Hepatocyte (in vitro differentiated cells): Measurements from ENCODE around the gene ELOA2. TPM values are rescaled to one million over a fixed set of nuclear protein-coding genes. Genes with fewer than 3 reads are reported as not detected.
"Not testable (repeated sequence)": the region's sequence is repeated elsewhere in the genome, so short reads cannot be mapped to it uniquely, and the experiment has no call there.

ENCODE experiments used
- DNase-seq: peaks from one replicate; pipeline ENCODE4 v3.0.0-alpha.2; 2016; ENCODE audit warnings: low spot score
- H2AFZ ChIP-seq: fragments of 200-600 bp; sonication (generic); 2 replicates; pipeline ENCODE4 v1.6.0; 2016; ENCODE audit warnings: antibody characterized with exemption, mild to moderate bottlenecking
- H3K27ac ChIP-seq: fragments of 200-600 bp; sonication (generic); 2 replicates; pipeline ENCODE4 v1.5.1; 2016; ENCODE audit warnings: mild to moderate bottlenecking
- H3K27me3 ChIP-seq: fragments of 200-600 bp; sonication (generic); 2 replicates; pipeline ENCODE4 v1.6.1; 2016
- H3K36me3 ChIP-seq: fragments of 200-600 bp; sonication (generic); replicated peaks from 2 replicates; pipeline ENCODE4 v1.5.1; 2016; ENCODE audit warnings: low read depth; ENCODE audit not compliant: insufficient read depth
- H3K4me1 ChIP-seq: fragments of 200-600 bp; sonication (generic); 2 replicates; pipeline ENCODE4 v1.5.1; 2016; ENCODE audit warnings: mild to moderate bottlenecking, moderate library complexity; ENCODE audit not compliant: insufficient read depth
- H3K4me2 ChIP-seq: fragments of 200-600 bp; sonication (generic); 2 replicates; pipeline ENCODE4 v1.6.0; 2016
- H3K4me3 ChIP-seq: fragments of 200-600 bp; sonication (generic); 2 replicates; pipeline ENCODE4 v1.5.1; 2016; ENCODE audit warnings: mild to moderate bottlenecking
- H3K79me2 ChIP-seq: fragments of 200-600 bp; sonication (generic); 2 replicates; pipeline ENCODE4 v1.6.0; 2017; ENCODE audit warnings: mild to moderate bottlenecking
- H3K9me2 ChIP-seq: fragments of 200-600 bp; sonication (generic); replicated peaks from 2 replicates; pipeline ENCODE4 v1.6.0; 2017; ENCODE audit warnings: mild to moderate bottlenecking; ENCODE audit not compliant: insufficient read depth
- H3K9me3 ChIP-seq: fragments of 200-600 bp; sonication (generic); 2 replicates; pipeline ENCODE4 v1.5.1; 2016; ENCODE audit warnings: low read depth, mild to moderate bottlenecking
- H4K20me1 ChIP-seq: fragments of 200-600 bp; sonication (generic); 2 replicates; pipeline ENCODE4 v1.6.0; 2016; ENCODE audit warnings: mild to moderate bottlenecking; ENCODE audit not compliant: insufficient read depth, poor library complexity, severe bottlenecking
- CTCF ChIP-seq: fragments of 200-600 bp; sonication (generic); IDR thresholded peaks from 2 replicates; pipeline ENCODE4 v1.5.1; 2016; ENCODE audit warnings: antibody characterized with exemption, mild to moderate bottlenecking; ENCODE audit not compliant: poor library complexity
- EZH2 ChIP-seq: fragments of 200-600 bp; sonication (generic); IDR thresholded peaks from 2 replicates; pipeline ENCODE4 v1.6.1; 2016; ENCODE audit warnings: antibody characterized with exemption, mild to moderate bottlenecking, borderline replicate concordance
- EZH2phosphoT487 ChIP-seq: fragments of 200-600 bp; sonication (generic); IDR thresholded peaks from one replicate; pipeline ENCODE4 v1.6.1; 2018; ENCODE audit warnings: antibody characterized with exemption, mild to moderate bottlenecking, low read depth, moderate library complexity; ENCODE audit not compliant: unreplicated experiment, severe bottlenecking
- WGBS: methylation state at CpG from one replicate; pipeline ENCODE4 v1.1.6; 2016; ENCODE audit warnings: low lambda C conversion rate; ENCODE audit errors: missing lambda C conversion rate; 5-methylcytosine and 5-hydroxymethylcytosine counted together
- polyA plus RNA-seq: library from polyadenylated mRNA; unstranded; fragments of >200 nt; fragmentation: Nextera tagmentation; extraction: Ambion mirVana; gene quantifications from 2 replicates; pipeline ENCODE4 v1.2.1, GENCODE V29; 2016
- total RNA-seq: library from RNA; depleted of rRNA; stranded (reverse); fragments of >200 nt; gene quantifications from 2 replicates; pipeline ENCODE4 v1.2.3, GENCODE V29; 2014

Gene ELOA2
- total and polyA plus RNA-seq, 2 experiments from 2014 or later: 0.31 TPM; not detected in 1

GRCh38 chr18:47040982-47041381 is 5.6 kb upstream of the ELOA2 start:
- no peak for DNase-seq
- 94% methylated on average over 6 of the region's 6 CpGs for WGBS
- H3K9me3 ChIP-seq: no peaks in the 10 kb centered on the region
- H3K4me3 ChIP-seq: no peak overlapping the region
- no peak overlapping the region for H3K4me2 ChIP-seq
- no peaks in the 10 kb centered on the region for H3K4me1 ChIP-seq
- no peak overlapping the region for H3K27ac ChIP-seq
- TF ChIP-seq CTCF (no peak), EZH2phosphoT487 (no peak), EZH2 (no peak)
- no peaks in the 10 kb centered on the region for H3K27me3 ChIP-seq
- no peak overlapping the region for H2AFZ ChIP-seq
- H3K79me2 ChIP-seq: no peaks in the 10 kb centered on the region
- H3K9me2 ChIP-seq: no peaks in the 10 kb centered on the region
- no peaks in the 10 kb centered on the region for H4K20me1 ChIP-seq
- H3K36me3 ChIP-seq: no peaks in the 10 kb centered on the region

- Histone ChIP-seq H3K9me2 (no peaks in the 10 kb centered on the region), H3K4me2 (no peak overlapping the region), H4K20me1 (no peaks in the 10 kb centered on the region), H3K9me3 (no peaks in the 10 kb centered on the region), H3K27ac (no peak overlapping the region), H3K36me3 (no peaks in the 10 kb centered on the region), H3K79me2 (no peaks in the 10 kb centered on the region), H3K27me3 (no peaks in the 10 kb centered on the region), H2AFZ (no peak overlapping the region), H3K4me3 (no peak overlapping the region), H3K4me1 (no peaks in the 10 kb centered on the region)
- 75% methylated on average over 3 of the region's 3 CpGs for WGBS
- no peak for DNase-seq
- TF ChIP-seq EZH2: no peak
- no peak for TF ChIP-seq EZH2phosphoT487
- no peak for TF ChIP-seq CTCF
Measured at GRCh38 chr18:47036927-47037578, 1.6 kb upstream of the ELOA2 start.

GRCh38 chr18:47036298-47036874 is 965 bp upstream of the ELOA2 start:
- no peak overlapping the region for H3K27ac ChIP-seq
- H3K9me3 ChIP-seq: no peaks in the 10 kb centered on the region
- peak; percentile 37 for DNase-seq
- no peak overlapping the region for H3K4me3 ChIP-seq
- TF ChIP-seq EZH2phosphoT487: no peak
- TF ChIP-seq EZH2: no peak
- TF ChIP-seq CTCF: peak; percentile 56
- no peak overlapping the region for H3K4me2 ChIP-seq
- H3K36me3 ChIP-seq: no peaks in the 10 kb centered on the region
- H4K20me1 ChIP-seq: no peaks in the 10 kb centered on the region
- no peak overlapping the region for H2AFZ ChIP-seq
- no peaks in the 10 kb centered on the region for H3K4me1 ChIP-seq
- no peaks in the 10 kb centered on the region for H3K9me2 ChIP-seq
- no peaks in the 10 kb centered on the region for H3K79me2 ChIP-seq
- H3K27me3 ChIP-seq: no peaks in the 10 kb centered on the region
- WGBS: 52% methylated on average over 2 of the region's 2 CpGs

- H3K27ac ChIP-seq, H3K4me3 ChIP-seq, DNase-seq, H3K36me3 ChIP-seq, H3K4me1 ChIP-seq, H4K20me1 ChIP-seq, H3K9me3 ChIP-seq, H2AFZ ChIP-seq, H3K9me2 ChIP-seq, H3K4me2 ChIP-seq, H3K79me2 ChIP-seq, H3K27me3 ChIP-seq: not testable (repeated sequence)
- WGBS: 96% methylated on average over 27 of the region's 28 CpGs
Measured at GRCh38 chr18:47034591-47034990, 830 bp downstream of the ELOA2 start.
